ENCODE results near the gene NCK2.

NCK2 gene

DNA sequence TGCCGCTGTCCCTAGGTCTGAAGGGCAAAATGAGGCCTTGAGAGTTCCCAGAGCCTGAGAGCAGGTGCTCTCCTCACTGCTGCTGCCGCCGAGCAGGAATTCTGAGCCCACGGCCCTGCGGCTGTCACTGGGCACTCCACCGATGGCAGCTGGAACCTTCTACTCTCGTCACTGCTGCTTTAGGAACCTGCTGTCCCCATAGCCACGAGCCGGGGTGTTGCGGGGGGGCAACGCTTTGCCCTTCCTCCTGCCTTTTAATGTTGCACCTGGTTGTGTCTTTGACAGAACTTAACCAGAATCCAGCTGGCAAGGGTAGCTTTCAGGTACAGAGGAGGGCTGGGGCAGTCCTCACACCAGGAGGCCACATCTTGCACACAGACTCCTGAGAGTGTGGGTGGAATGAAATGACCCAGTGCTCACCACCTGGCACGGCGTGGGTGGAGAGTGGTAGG lies 32.3 kb downstream of the NCK2 start:
- no peak for DNase-seq (ENCODE audit: low spot score)

DNA sequence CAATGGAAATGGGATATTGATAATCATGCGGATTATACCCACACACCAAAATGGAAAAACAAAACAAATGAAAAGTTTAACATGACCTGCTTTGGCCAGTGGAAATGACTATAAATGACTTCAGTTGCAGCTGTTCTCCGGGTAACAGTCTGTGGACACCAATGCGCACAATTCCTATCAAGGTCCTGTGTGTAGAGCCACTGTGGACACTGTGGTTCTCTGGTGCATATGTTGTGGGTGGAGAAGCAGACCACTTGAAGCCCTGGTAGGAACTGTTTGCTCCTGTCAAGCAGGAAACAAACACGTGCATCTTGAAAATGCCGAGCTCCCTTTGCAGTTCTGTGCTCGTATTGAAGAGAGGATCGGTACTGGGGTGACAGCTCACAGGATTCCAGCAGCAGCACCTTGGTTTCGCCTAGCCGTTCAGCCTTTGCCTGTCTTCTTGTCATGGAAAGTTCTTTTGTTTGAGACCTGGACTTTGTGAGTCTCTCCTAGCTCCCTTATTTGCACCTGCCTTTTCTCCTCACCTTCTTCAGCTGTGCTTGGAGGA lies 32.9 kb downstream of the NCK2 start:
- DNase-seq (ENCODE audit: low spot score): no peak

DNA sequence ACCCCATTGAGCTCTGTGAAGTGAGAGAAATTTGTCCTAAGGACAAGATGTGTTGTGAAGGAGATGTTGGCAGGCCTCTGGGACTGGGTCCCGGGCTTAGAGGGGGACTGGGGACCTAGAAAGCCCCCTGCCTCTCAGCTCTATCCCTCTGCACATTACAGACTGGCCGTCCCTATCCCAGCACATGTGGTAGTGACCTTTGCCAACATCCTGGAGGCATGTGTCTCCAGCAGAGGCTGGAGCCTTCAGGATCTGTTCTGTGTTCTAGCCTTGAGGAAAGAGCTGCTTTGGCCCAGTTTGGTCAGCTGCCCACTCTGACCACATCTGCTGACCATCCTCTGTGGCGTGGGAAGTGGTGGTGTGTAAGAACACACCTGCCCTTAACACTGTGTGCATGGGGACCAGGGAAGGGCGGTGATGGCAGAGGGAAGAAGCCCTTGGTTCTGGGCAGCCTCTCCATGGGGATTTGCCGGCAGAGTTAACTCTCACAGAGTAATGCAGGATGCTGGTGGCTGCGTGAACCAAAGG lies 33.4 kb downstream of the NCK2 start:
- no peak for DNase-seq (ENCODE audit: low spot score)

DNA sequence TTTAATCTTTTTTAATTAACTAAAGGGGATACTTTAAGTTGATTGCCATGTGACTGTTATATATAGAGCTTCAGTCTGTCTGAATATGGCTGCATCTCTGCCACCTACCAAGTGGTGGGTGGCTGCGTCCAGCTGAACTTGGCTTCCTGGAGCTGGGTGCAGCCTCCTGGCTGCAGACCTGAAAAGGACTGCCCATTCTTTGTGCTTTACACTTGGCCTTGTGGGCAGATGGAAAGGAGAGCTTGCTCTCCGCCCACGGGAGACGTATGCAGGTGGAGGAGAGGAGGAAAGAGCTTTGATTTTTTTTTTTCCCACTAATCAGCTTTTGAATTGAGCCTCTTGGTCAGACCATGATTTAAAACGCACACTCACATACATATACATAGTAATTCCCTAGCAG lies 34.7 kb downstream of the NCK2 start:
- DNase-seq (ENCODE audit: low spot score): no peak

DNA sequence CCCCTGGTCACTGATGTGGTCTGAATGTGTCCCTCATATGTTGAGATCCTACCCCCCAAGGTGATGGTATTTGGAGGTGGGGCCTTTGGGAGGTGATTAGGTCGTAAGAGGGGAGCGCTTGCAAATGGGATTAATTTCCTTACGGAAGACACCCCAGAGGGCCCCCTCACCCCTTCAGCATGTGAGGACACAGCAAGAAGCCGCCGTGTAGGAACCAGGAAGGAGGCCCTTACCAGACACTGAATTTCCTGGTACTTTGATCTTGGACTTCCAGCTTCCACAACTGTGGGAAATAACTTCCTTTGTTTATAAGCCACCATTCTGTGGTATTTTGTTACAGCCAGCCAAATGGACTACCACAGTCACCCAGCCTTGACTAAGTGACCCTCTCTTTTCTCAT lies 35.9 kb downstream of the NCK2 start:
- no peak for DNase-seq (ENCODE audit: low spot score)

DNA sequence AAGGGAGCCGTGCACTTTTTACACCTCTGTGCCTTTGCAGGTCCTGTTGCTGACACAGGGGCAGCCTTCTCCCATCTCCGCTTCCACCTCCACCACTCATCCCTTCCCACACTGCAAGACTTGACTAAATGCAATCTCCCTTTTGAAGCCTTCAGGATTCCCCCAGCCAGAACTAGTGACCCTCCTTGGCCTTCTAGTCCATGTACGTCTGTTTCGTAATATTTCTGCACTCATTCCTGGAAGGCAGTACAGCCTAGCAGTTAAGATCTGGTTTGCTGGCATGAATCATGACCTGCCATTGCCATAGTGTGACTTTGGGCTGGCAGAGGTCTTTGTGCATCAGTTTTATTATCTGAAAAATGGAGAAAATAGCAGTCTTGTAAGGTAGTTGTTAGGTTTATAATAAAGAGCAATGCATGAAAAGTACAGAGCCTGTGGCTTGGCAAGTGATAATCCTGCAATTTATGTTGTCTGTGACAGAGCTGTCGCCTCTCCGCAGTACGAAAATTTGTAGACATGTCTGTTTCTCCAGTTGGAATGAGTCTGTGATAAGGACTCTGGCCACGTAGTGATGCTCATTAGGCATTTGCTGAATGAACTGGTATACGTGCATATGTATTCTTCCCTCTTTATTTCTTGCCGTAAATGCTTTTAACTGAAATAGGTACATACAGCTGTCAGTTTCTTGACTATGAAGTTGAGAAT lies 36.7 kb downstream of the NCK2 start:
- DNase-seq (ENCODE audit: low spot score): no peak

DNA sequence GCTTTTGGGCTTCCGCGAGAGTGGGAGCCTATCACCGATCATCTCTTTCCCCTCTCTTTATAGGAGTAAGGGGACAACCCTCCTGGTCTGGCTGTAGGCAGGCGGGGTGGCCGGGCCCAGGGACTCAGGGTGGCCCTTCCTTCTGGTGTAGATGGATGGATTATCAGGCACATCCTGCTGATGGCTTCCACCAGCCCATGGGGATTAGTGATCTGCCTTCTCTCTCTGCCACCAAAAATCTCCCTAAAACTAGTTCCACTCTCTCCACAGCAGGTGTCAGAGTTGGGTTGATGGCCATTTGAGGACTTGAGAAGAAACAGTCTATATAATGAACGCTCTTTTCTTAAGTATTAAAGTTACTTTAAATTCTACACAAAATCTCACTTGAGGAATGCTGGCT lies 37.4 kb downstream of the NCK2 start:
- DNase-seq (ENCODE audit: low spot score): no peak

DNA sequence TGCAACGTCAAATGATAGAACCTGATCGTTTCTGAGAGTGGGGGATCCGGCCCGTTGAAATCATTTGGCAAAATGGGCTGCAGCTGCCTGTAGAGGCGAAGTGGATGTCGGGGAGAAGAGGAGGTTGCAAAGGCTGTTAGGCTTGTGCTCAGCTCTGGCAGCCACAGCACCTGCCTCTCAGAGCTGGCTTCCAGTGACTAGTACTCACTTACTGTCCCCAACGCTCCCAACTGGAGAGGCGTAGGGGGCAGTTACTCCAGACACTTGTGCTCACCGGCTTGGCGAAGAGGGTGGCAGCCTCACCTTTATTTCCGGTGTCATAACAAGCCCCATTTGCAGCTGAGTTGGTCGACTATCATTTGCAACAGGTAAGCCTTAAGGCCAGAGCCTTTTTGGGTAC lies 37.9 kb downstream of the NCK2 start:
- no peak for DNase-seq (ENCODE audit: low spot score)

DNA sequence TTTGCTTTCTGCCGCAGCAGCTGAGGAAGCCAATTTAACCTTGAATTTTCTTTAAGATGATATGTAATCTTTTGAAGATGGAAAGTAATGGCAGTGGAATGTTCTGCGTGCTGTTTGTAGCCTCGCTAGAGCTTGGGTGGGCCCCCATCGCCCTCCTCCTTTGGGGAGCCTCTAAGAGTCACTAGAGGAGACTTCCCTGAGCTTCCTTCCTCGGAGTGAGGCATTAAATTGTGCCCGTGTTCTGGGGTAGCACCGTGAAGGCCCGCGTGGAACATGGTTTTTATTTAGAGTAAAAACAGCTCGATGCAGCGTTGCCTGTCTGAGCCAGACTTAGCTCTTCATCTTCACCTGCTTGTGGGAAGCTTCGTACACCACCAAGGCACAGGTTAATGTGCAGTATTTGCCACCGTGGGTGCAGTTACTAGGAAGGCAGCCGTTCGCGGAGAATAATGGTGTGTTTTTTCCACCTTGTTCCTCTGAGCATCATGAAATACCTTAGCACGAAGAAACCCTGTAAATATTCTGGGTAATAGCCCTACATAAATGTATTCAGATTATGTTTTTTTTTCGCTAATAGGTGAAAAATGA lies 38.5 kb downstream of the NCK2 start:
- DNase-seq (ENCODE audit: low spot score): no peak

DNA sequence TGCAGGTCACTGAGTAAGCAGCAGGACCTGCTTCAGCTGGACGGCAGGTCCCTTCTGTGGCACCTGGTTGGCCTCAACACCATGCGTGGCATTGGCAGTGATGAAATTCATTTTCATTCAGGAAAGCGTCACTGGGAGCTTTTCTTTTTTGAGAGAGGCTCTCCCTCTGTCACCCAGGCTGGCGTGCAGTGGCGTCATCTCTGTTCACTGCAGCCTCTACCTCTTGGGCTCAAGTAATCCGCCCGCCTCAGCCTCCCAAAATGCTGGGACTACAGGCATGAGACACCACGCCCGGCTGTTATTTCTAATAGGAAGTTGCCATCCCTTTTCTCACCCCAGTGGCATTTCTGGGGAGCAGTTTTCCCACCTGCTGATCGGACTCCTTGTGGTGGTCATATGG lies 39.3 kb downstream of the NCK2 start:
- no peak for DNase-seq (ENCODE audit: low spot score)

DNA sequence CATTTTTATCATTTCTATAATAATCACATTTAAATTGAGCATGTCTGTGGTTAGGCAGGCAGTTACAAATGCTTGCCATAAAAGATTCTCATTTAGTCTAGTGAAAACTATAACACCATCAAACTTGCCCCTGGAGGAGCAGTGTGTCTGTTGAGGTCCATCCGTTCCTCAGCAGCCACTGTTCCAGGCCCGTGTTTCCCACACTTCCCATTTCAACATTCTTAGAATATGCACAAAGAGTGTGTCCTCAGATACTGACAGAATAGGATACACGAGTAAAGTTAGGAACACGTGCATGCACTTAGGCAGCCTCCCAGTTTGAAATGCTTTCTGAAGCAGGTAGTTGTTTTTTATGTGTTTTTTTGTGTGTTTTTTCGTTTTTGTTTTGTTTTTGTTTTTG lies 39.9 kb downstream of the NCK2 start:
- DNase-seq (ENCODE audit: low spot score): no peak

DNA sequence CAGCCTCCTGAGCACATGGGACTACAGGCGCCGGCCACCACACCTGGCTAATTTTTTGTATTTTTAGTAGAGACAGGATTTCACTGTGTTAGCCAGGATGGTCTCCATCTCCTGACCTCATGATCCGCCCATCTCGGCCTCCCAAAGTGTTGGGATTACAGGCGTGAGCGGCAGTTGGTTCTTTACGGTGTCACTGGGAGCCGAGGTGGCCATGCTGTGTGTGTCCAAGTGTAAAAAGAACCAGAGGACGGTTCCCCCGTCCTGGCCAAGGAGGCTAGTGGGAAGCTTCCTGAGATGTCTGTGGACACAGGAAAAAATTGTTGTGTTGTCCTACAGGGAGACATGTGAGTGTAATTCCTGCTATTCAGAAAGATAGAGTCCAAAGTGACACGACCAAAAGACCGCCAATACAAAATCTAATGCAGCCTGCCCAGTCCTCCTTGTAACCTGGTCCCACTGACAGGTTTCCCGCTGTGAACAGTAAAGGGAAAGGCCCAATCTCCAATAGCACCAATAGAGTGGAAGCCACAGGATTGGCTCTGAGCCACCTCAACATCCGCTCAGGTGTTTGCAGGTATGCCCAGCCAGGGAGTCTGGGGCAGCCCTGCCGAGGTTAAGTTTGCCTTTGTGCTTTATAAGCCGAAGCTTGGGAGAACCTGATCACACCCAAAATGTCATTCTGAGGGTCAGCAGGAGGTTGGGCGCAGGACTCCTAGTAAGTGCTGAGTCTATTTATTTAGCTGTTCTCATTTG lies 40.6 kb downstream of the NCK2 start:
- no peak for DNase-seq (ENCODE audit: low spot score)

DNA sequence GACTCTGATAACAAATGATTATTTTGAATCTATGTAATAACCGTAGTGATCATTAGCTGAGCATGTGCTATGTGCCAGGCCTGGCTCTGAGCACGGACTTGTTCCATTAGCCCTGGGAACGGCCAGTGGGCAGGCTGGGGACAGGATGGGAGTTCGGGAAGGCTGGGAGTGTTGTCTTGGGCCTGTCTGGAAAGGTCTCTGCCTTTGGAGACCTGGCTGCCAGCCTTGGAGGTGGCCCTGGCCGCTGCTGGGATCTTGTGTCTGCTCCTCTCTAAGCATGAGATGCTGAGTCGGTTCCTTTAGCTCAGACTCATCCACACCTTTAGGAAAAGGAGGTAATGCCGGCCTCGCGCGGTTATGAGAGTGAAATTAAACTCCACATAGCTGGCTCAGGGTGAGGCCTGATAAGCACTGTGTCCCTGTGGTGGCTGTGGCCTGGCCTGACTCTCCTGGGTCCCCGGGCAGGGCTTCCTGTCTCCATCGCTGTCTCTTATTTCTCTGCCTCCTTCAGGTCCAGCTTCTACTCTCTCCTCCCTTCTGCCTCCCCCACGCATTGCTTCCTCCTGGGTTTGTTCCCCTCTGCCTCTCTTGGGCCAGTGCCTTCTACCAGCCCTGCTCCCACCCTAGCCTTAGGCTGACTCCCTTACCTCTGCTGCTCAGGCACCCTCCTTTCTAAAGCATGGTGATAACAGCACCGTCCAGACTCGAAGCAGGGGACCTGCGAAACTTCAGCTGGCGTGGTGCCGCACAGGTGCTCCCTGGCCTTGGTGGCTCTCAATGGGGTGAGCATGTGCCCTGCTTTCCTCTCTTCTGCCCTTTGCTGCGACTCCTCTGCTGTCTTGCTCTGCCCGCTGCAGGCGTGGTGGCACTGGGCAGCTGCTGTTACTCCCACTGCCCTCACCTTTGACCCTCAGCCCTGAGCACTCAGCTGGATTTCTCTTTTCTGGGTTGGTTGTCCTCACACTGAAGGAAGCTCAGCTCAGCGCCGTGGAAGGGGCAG lies 41.8 kb downstream of the NCK2 start:
- no peak for DNase-seq (ENCODE audit: low spot score)

DNA sequence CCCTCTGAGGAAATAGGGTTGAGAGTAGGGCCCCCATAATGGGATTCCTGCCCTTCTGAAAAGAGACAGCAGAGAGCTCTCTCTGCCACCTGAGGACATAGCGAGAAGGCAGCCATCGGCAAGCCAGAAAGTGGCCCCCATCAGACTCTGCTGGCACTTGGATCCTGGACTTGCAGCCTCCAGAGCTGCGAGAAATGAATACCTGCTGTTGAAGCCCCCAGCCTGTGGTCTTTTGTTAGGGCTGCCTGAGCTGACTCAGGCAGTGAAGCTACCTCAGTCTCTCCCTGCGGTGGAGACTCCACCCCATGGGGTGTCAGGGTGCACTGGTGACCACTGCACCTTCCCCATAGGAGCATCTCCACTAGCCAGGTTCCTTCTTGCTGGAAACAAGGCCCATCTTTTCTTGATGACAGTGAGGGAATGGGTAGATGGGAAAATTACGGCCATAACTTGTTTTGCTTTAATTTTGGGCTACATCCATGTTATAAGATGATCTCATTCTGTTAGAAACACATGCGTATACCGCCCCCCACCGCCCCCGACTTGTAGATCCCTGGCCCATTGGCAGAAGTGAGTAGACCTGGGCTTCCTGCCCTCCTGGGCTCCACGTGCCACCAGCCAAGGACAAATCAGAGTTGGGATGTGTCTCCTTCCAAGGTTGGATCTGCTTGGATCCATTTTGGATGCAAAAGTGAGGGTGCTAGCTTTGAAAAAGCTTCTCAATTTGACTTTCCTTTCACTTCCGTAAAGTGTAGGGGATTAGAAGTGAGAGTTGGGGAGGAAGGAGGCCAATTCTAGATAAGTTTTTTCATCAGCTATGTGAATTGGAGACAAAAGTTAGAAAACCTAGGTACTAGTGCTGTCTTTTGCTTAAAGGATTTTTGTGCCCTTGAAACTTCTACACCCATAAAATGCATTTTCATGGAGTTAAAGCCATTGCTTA lies 42.9 kb downstream of the NCK2 start:
- no peak for DNase-seq (ENCODE audit: low spot score)

DNA sequence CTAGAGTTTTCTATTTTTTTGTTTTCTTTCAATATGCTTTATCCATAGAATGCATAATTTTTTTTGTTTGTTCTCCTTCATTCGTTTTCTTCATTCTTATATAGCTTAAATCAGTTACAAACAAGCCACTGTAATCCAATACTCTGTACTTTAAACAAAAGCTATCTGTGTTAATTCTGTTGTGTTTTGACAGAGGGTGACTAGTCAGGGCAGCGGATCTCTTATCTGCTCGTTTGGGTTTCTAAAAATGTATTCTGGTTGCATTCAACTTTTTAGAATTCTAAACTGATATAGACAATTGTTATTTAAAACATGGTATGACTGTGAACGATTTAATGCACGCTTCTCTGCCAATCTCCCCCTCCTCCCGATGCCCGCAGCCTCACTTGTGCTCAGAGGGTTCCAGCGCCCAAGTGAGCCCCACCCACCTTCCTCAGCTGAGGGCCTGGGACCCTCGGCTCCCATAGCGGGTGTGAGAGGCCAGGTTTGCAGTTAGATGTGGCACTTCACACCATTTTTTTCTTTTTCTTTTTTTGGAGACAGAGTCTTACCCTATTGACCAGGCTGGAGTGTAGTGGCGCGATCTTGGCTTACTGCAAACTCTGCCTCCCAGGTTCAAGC lies 44.1 kb downstream of the NCK2 start:
- DNase-seq (ENCODE audit: low spot score): no peak

DNA sequence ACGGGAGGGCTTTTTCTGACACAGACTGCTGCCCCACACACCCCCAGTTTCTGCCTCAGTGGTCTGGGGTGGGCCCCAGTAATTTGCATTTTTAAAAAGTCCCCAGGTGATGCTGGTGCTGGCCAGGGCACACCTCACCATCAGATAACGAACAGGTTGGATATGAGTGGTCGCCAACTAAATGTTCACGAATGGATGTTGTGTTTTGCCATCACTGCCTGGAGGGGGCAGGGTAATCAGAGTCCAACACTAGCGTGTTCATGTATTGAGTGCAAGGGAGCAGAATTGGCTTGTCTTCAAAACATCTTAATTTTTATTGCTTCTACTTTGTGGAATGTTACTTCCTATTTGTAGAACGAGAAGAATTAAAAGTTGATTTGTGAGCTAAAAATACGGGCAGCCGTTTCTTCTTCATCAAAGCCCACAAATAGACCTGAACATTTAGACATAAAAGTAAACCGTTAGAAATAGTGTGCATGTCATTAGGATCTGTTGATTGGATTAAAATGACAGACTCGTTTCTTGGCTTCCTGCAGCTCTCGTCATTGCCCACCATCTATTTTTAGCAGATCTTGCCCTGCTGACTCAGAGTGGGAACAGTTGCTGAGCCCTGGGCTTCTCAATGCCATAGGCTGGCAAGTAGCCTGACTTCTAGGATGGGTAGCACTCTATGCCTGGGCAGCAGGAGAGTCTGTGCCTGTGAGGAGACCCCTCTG lies 45.2 kb downstream of the NCK2 start:
- peak; percentile 86 for DNase-seq (ENCODE audit: low spot score)

DNA sequence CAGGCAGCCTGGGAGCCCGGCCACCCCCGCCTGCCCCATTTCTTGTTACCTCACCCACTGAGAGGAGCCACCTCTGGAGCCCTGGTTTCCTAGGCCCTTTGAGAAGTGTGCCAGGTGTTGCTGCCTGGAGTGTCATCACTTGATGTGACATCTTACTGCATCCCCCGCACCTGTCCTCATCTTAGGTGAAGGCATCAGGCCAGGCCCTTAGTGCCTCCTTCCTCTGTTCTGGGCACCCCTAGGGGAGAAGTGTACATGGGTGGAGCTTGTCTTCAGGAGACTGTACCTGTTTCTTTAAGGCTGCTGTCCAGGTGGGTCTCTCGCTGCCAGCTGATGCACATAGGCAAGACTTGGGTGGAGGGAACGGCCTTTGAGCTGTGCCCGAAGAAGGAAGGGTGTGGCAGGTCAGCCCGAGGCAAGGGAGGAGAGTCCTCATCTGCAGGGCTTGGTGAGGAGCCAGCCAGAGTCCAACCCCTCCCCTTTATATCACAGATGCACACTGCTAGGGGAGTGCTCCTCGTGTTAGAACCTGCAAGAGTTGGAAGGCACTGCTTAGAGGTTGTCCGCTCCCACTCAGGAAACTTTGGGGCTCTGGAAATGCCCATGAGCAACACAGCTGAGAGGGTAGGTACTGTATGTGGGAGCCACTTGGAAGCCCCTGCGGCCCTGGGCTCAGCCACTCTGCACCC lies 45.9 kb downstream of the NCK2 start:
- no peak for DNase-seq (ENCODE audit: low spot score)

DNA sequence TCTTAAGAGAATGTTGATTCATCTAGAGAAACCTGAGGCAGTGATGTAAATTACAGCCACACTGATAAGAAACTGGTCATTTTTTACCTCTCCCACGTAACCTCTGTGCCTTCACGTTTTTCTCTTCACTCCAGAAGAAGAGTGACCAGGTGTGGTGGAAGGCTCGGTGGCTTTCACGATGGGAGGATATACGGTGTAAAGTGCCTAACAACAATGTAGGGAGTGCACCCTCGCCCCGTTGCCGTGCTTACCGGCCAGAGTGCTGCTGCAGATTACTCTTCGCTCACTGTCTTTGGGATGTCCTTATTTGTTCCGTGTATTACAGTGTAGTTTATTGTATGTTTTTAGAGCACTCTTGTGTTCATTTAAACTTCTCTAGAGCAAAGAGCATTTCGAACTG lies 46.5 kb downstream of the NCK2 start:
- no peak for DNase-seq (ENCODE audit: low spot score)

DNA sequence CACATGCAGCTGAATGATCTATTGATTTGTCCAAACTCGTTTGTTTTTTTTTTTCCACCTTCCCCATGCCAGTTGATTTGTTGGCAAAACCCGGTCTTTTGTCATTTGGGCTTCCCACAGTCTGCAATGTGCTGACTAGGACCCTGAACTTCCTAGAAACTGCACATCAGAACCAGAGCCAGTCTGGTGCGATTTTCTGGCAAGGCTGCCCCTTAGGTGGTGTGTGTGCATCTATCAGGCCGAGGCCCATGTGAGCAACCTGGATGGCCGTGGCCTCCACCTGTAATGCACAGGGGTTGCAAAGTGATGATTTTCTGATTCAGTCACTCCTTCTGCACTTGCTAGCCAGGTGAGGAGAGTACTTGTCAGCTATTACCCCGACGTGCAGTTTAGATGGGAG lies 47.8 kb downstream of the NCK2 start:
- DNase-seq (ENCODE audit: low spot score): no peak

All from AG20443 (cell line).